Suprapubic skin (tissue), 3 donors: ENCODE measurements around the gene XRCC6.

Source experiments
- CTCF ChIP-seq, 2 donors: fragments of 200-600 bp in 1 of 2; fragments of 450-650 bp in 1 of 2; sonication (generic) in 1 of 2; IDR thresholded peaks; one replicate each; pipeline ENCODE4 v1.5.1; 2016 to 2019; ENCODE audit warnings: antibody characterized with exemption in 2 of 2, mild to moderate bottlenecking in 1 of 2, moderate library complexity in 1 of 2
- POLR2AphosphoS5 ChIP-seq, 3 donors: sonication (generic); formaldehyde crosslinking; IDR thresholded peaks; one replicate each; pipeline ENCODE4 v1.6.1; 2017; ENCODE audit warnings: antibody characterized with exemption in 3 of 3

- TF ChIP-seq CTCF (IDR thresholded peaks at IDR 0.05) (no peak), POLR2AphosphoS5 (IDR thresholded peaks at IDR 0.05) (no peak)
These were observed 17.0 kb downstream of the XRCC6 start for GRCh38 chr22:41638124-41638523.
